ENCODE data around the gene CAPN13. TPM values are rescaled to one million over a fixed set of nuclear protein-coding genes. Genes with fewer than 3 reads are reported as not detected.

The CAPN13 gene
- total RNA-seq, 1 experiment from 2014 or later, result not detected

- no peak for ATAC-seq
- intact Hi-C loops (cut with micrococcal nuclease; ENCODE audit: unreplicated experiment), result no loop called here
These were observed 70.6 kb downstream of the CAPN13 start for GRCh38 chr2:30736461-30737325.

GRCh38 chr2:30733876-30734520 is 73.2 kb downstream of the CAPN13 start:
- Histone ChIP-seq H3K4me3 (ENCODE audit: low read depth in 2 of 2, low read length in 2 of 2) (no peak overlapping the region), H3K4me1 (ENCODE audit: control insufficient read depth, insufficient read depth, low read length) (no peaks in the 10 kb centered on the region), H3K27me3 (ENCODE audit: control insufficient read depth, insufficient read depth, low read length) (peaks cover 2% of the 10 kb centered on the region; the same call in 1 of the 2 replicates), H3K36me3 (ENCODE audit: control insufficient read depth, insufficient read depth, low read length) (no peaks in the 10 kb centered on the region), H3K9me3 (ENCODE audit: control insufficient read depth, insufficient read depth, low read depth, low read length) (no peaks in the 10 kb centered on the region), H3K27ac (ENCODE audit: low read length) (no peak overlapping the region)
- ATAC-seq (no peak), DNase-seq (ENCODE audit: low read depth, low spot score) (no peak)
- intact Hi-C loops (cut with micrococcal nuclease; ENCODE audit: unreplicated experiment), result no loop called here
- in situ Hi-C loops (cut with HindIII; ENCODE audit: low pct_unique_long_range_greater_than_20kb, low sequenced_read_pairs), result no loop called here
- no TSS peak for BruUV-seq (replicated peaks)
- CTCF ChIA-PET, result no interaction called here
- TF ChIP-seq POLR2AphosphoS5 (IDR thresholded peaks at IDR 0.05; ENCODE audit: low read depth, low read length), result no peak
- TF ChIP-seq TCF7L2 (IDR thresholded peaks at IDR 0.05; ENCODE audit: low read depth, low read length), result no peak
- no peak for TF ChIP-seq CTCF (IDR thresholded peaks at IDR 0.05)
- TF ChIP-seq SIN3A (IDR thresholded peaks at IDR 0.05; ENCODE audit: borderline replicate concordance, insufficient read depth, low read depth, low read length), result no peak
- no peak for TF ChIP-seq REST (IDR thresholded peaks at IDR 0.05; ENCODE audit: insufficient read depth in 1 of 2, low read depth in 2 of 2, low read length in 1 of 2)
- POLR2A ChIA-PET, result no interaction called here

More at GRCh38 chr2:30736461-30737325, 70.6 kb downstream of the CAPN13 start:
- ChIA-PET CTCF (no interaction called here), POLR2A (no interaction called here)
- Histone ChIP-seq H3K4me3 (ENCODE audit: low read depth in 2 of 2, low read length in 2 of 2) (no peak overlapping the region), H3K27ac (ENCODE audit: low read length) (no peak overlapping the region), H3K4me1 (ENCODE audit: control insufficient read depth, insufficient read depth, low read length) (no peaks in the 10 kb centered on the region), H3K27me3 (ENCODE audit: control insufficient read depth, insufficient read depth, low read length) (peaks cover 2% of the 10 kb centered on the region; the same call in 1 of the 2 replicates), H3K9me3 (ENCODE audit: control insufficient read depth, insufficient read depth, low read depth, low read length) (no peaks in the 10 kb centered on the region), H3K36me3 (ENCODE audit: control insufficient read depth, insufficient read depth, low read length) (no peaks in the 10 kb centered on the region)
- no peak for TF ChIP-seq POLR2AphosphoS5 (IDR thresholded peaks at IDR 0.05; ENCODE audit: low read depth, low read length)
- no peak for TF ChIP-seq SIN3A (IDR thresholded peaks at IDR 0.05; ENCODE audit: borderline replicate concordance, insufficient read depth, low read depth, low read length)
- in situ Hi-C loops (cut with HindIII; ENCODE audit: low pct_unique_long_range_greater_than_20kb, low sequenced_read_pairs), result no loop called here
- BruUV-seq (replicated peaks), result no TSS peak
- no peak for DNase-seq (ENCODE audit: low read depth, low spot score)
